HEK293 (cell line): ENCODE results near the gene TAGLN.

Experiments used
- CTCF ChIA-PET: fragments of 350-600 bp; formaldehyde crosslinking; extraction: SDS; loops from one replicate; lab custom pipeline; 2021; ENCODE audit warnings: antibody characterized with exemption; lab: Yijun Ruan, JAX
- POLR2A ChIA-PET: fragments of 300-600 bp; formaldehyde crosslinking; extraction: SDS; loops from one replicate; lab custom pipeline; 2020; ENCODE audit warnings: antibody characterized with exemption, inconsistent platforms; lab: Yijun Ruan, JAX
- H3K27ac ChIP-seq: fragments of 200-500 bp; sonication (Bioruptor generic); 2 replicates; pipeline ENCODE4 v1.5.1; 2014; ENCODE audit warnings: low read depth, low read length, control low read depth, inconsistent platforms; ENCODE audit errors: extremely low read depth
- H3K36me3 ChIP-seq, 2 experiments: fragments of 200-500 bp in 1 of 2; sonication (Bioruptor generic) in 1 of 2; 1 replicate in 1 of 2; 2 replicates in 1 of 2; pipeline ENCODE4 v1.5.1; 2014 to 2017; ENCODE audit warnings: inconsistent platforms in 2 of 2, low read length in 2 of 2; ENCODE audit not compliant: control insufficient read depth in 2 of 2, insufficient read depth in 1 of 2
- H3K4me1 ChIP-seq: fragments of 200-500 bp; sonication (Bioruptor generic); 2 replicates; pipeline ENCODE4 v1.5.1; 2014; ENCODE audit warnings: mild to moderate bottlenecking, low read length, inconsistent platforms; ENCODE audit not compliant: control insufficient read depth, insufficient read depth
- H3K4me3 ChIP-seq: 2 replicates; pipeline ENCODE4 v1.5.1; 2011; ENCODE audit warnings: low read depth, mild to moderate bottlenecking, control low read depth, low read length, moderate library complexity
- H3K9me3 ChIP-seq: fragments of 200-500 bp; sonication (Bioruptor generic); 2 replicates; pipeline ENCODE4 v1.5.1; 2014; ENCODE audit warnings: low read depth, low read length, inconsistent platforms; ENCODE audit not compliant: control insufficient read depth, insufficient read depth
- EGR2 ChIP-seq: fragments of 450-650 bp; formaldehyde crosslinking; IDR thresholded peaks from 2 replicates; pipeline ENCODE4 v1.5.1; 2016; ENCODE audit warnings: low read depth, missing biosample characterization, missing genetic modification characterization
- HOXD13 ChIP-seq: sonication (generic); formaldehyde crosslinking; IDR thresholded peaks from 2 replicates; pipeline ENCODE4 v1.8.0; 2022; ENCODE audit warnings: missing genetic modification reagents, borderline replicate concordance
- KLF1 ChIP-seq: fragments of 450-650 bp; formaldehyde crosslinking; IDR thresholded peaks from 2 replicates; pipeline ENCODE4 v1.5.1; 2016; ENCODE audit warnings: missing biosample characterization, missing genetic modification characterization
- KLF9 ChIP-seq: fragments of 450-650 bp; formaldehyde crosslinking; IDR thresholded peaks from 2 replicates; pipeline ENCODE4 v1.5.1; 2016; ENCODE audit warnings: missing biosample characterization, missing genetic modification characterization, low read depth
- ZBTB20 ChIP-seq: fragments of 450-650 bp; formaldehyde crosslinking; IDR thresholded peaks from 2 replicates; pipeline ENCODE4 v1.5.1; 2016; ENCODE audit warnings: missing biosample characterization, missing genetic modification characterization
- ZFHX2 ChIP-seq: fragments of 450-650 bp; formaldehyde crosslinking; conservative IDR thresholded peaks from 2 replicates; pipeline ENCODE4 v1.5.1; 2016; ENCODE audit warnings: missing biosample characterization, missing genetic modification characterization
- ZNF514 ChIP-seq: fragments of 450-650 bp; formaldehyde crosslinking; IDR thresholded peaks from 2 replicates; pipeline ENCODE4 v1.5.1; 2016; ENCODE audit warnings: missing biosample characterization, missing genetic modification characterization
- ZNF624 ChIP-seq: fragments of 450-650 bp; formaldehyde crosslinking; IDR thresholded peaks from 2 replicates; pipeline ENCODE4 v1.5.1; 2017; ENCODE audit warnings: missing biosample characterization, missing genetic modification characterization
- ZNF791 ChIP-seq: fragments of 450-650 bp; formaldehyde crosslinking; IDR thresholded peaks from 2 replicates; pipeline ENCODE4 v1.5.1; 2016; ENCODE audit warnings: missing biosample characterization, missing genetic modification characterization
- TF ChIP-seq, protein P1 (sequence below): fragments of 450-650 bp; formaldehyde crosslinking; conservative IDR thresholded peaks from 2 replicates; pipeline ENCODE4 v1.5.1; 2016; ENCODE audit warnings: low read depth, missing biosample characterization, missing genetic modification characterization
- TF ChIP-seq, protein P2 (sequence below): fragments of 450-650 bp; formaldehyde crosslinking; IDR thresholded peaks from 2 replicates; pipeline ENCODE4 v1.5.1; 2017; ENCODE audit warnings: missing biosample characterization, missing genetic modification characterization
- TF ChIP-seq, protein P3 (sequence below): fragments of 450-650 bp; formaldehyde crosslinking; IDR thresholded peaks from 2 replicates; pipeline ENCODE4 v1.5.1; 2016; ENCODE audit warnings: missing biosample characterization, missing genetic modification characterization, low read depth
- TF ChIP-seq, protein P4 (sequence below): fragments of 450-650 bp; formaldehyde crosslinking; IDR thresholded peaks from 2 replicates; pipeline ENCODE4 v1.5.1; 2016; ENCODE audit warnings: missing biosample characterization, missing genetic modification characterization

The TAGLN gene

DNA sequence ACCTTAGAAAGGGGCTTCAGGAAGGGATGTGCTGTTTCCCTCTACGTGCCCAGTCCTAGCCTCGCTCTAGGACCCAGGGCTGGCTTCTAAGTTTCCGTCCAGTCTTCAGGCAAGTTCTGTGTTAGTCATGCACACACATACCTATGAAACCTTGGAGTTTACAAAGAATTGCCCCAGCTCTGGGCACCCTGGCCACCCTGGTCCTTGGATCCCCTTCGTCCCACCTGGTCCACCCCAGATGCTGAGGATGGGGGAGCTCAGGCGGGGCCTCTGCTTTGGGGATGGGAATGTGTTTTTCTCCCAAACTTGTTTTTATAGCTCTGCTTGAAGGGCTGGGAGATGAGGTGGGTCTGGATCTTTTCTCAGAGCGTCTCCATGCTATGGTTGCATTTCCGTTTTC is 2.2 kb upstream of the TAGLN start (continued):
- TF ChIP-seq HOXD13 = no peak
- TF ChIP-seq, protein P1, sequence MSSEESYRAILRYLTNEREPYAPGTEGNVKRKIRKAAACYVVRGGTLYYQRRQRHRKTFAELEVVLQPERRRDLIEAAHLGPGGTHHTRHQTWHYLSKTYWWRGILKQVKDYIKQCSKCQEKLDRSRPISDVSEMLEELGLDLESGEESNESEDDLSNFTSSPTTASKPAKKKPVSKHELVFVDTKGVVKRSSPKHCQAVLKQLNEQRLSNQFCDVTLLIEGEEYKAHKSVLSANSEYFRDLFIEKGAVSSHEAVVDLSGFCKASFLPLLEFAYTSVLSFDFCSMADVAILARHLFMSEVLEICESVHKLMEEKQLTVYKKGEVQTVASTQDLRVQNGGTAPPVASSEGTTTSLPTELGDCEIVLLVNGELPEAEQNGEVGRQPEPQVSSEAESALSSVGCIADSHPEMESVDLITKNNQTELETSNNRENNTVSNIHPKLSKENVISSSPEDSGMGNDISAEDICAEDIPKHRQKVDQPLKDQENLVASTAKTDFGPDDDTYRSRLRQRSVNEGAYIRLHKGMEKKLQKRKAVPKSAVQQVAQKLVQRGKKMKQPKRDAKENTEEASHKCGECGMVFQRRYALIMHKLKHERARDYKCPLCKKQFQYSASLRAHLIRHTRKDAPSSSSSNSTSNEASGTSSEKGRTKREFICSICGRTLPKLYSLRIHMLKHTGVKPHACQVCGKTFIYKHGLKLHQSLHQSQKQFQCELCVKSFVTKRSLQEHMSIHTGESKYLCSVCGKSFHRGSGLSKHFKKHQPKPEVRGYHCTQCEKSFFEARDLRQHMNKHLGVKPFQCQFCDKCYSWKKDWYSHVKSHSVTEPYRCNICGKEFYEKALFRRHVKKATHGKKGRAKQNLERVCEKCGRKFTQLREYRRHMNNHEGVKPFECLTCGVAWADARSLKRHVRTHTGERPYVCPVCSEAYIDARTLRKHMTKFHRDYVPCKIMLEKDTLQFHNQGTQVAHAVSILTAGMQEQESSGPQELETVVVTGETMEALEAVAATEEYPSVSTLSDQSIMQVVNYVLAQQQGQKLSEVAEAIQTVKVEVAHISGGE (tag by site-specific recombination) = no peak
- TF ChIP-seq, protein P2, sequence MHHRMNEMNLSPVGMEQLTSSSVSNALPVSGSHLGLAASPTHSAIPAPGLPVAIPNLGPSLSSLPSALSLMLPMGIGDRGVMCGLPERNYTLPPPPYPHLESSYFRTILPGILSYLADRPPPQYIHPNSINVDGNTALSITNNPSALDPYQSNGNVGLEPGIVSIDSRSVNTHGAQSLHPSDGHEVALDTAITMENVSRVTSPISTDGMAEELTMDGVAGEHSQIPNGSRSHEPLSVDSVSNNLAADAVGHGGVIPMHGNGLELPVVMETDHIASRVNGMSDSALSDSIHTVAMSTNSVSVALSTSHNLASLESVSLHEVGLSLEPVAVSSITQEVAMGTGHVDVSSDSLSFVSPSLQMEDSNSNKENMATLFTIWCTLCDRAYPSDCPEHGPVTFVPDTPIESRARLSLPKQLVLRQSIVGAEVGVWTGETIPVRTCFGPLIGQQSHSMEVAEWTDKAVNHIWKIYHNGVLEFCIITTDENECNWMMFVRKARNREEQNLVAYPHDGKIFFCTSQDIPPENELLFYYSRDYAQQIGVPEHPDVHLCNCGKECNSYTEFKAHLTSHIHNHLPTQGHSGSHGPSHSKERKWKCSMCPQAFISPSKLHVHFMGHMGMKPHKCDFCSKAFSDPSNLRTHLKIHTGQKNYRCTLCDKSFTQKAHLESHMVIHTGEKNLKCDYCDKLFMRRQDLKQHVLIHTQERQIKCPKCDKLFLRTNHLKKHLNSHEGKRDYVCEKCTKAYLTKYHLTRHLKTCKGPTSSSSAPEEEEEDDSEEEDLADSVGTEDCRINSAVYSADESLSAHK (tag by site-specific recombination) = no peak

DNA sequence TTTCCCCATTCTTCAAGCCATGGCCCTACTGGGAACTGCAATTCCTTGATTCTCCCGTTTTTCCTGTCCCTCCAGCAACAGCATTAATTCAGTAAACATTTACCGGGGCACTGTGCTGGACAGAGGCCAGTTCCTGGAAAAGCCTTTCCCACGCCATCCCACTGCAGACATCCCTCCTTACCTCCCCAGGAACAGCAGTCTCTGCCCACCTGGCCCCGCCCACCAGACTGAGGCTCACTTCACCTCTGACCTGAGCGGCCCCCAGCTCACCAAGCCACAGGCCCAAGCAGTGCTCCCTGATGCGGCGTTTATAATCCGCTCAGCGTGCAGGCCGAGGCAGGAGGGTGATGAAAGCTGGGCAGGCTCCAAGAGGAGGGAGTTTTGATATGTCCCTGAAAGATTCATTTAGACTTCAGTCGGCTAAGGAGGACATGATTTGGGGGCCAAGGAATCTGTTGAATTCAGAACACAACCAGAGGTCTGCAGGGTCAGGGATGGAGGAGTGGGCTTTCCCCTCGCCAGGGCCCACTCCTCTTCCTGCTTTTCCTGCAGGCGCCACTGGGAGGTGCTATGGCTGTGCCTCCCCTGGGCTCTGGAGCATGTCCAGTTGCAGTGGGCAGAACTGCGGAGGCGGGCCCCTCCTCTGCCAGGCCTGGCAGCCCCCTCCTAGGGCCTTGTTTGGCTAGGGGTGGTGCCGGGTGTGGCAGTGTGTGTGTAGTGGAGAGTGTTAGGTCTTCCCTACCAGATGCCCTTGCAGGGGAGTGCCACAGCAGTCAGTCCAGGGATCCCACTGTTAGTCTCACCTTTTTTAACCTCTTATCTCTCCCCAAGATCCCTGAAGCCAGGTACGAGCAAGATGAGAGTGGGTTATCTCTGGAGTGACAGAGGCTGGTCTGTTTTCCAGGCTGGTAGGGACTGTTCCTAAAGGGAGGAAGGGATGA is 1.4 kb upstream of the TAGLN start:
- H3K4me1 ChIP-seq = no peaks in the 10 kb centered on the region
- H3K4me3 ChIP-seq = no peak overlapping the region
- peaks cover 0 to 32% of the 10 kb centered on the region in 2 experiments; a peak in 1 of 3 replicates for H3K36me3 ChIP-seq
- H3K9me3 ChIP-seq = no peaks in the 10 kb centered on the region
- H3K27ac ChIP-seq = no peak overlapping the region
- ChIA-PET POLR2A (interaction anchor here (1.8 kb wide), 1 partner anchor 20 kb away, joined by 5 read pairs; the partner anchor contains the start of gene SIDT2), CTCF (interaction anchor here (0.7 to 2.4 kb wide), 6 partner anchors 18 to 229 kb away, joined by 3 to 10 read pairs (median 3); no protein-coding TSS in a partner anchor)
- TF ChIP-seq ZBTB20 = no peak
- TF ChIP-seq, protein P3, sequence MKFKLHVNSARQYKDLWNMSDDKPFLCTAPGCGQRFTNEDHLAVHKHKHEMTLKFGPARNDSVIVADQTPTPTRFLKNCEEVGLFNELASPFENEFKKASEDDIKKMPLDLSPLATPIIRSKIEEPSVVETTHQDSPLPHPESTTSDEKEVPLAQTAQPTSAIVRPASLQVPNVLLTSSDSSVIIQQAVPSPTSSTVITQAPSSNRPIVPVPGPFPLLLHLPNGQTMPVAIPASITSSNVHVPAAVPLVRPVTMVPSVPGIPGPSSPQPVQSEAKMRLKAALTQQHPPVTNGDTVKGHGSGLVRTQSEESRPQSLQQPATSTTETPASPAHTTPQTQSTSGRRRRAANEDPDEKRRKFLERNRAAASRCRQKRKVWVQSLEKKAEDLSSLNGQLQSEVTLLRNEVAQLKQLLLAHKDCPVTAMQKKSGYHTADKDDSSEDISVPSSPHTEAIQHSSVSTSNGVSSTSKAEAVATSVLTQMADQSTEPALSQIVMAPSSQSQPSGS = no peak
- TF ChIP-seq ZNF791 (tag by site-specific recombination) = no peak
- TF ChIP-seq ZNF624 (tag by site-specific recombination) = no peak
- peak; percentile 72 for TF ChIP-seq KLF1 (tag by site-specific recombination)
- TF ChIP-seq, protein P4, sequence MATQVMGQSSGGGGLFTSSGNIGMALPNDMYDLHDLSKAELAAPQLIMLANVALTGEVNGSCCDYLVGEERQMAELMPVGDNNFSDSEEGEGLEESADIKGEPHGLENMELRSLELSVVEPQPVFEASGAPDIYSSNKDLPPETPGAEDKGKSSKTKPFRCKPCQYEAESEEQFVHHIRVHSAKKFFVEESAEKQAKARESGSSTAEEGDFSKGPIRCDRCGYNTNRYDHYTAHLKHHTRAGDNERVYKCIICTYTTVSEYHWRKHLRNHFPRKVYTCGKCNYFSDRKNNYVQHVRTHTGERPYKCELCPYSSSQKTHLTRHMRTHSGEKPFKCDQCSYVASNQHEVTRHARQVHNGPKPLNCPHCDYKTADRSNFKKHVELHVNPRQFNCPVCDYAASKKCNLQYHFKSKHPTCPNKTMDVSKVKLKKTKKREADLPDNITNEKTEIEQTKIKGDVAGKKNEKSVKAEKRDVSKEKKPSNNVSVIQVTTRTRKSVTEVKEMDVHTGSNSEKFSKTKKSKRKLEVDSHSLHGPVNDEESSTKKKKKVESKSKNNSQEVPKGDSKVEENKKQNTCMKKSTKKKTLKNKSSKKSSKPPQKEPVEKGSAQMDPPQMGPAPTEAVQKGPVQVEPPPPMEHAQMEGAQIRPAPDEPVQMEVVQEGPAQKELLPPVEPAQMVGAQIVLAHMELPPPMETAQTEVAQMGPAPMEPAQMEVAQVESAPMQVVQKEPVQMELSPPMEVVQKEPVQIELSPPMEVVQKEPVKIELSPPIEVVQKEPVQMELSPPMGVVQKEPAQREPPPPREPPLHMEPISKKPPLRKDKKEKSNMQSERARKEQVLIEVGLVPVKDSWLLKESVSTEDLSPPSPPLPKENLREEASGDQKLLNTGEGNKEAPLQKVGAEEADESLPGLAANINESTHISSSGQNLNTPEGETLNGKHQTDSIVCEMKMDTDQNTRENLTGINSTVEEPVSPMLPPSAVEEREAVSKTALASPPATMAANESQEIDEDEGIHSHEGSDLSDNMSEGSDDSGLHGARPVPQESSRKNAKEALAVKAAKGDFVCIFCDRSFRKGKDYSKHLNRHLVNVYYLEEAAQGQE (tag by site-specific recombination) = 0 out of 2 replicates have a peak, but pooled peaks have one; percentile 13
- TF ChIP-seq EGR2 (tag by site-specific recombination) = peak; percentile 52; the same call in 1 of the 2 replicates
- peak; percentile 80 for TF ChIP-seq ZFHX2 (tag by site-specific recombination)
- no peak for TF ChIP-seq KLF9 (tag by site-specific recombination)
- no peak for TF ChIP-seq ZNF514 (tag by site-specific recombination)
- TF ChIP-seq, all 188 proteins: peak for 4
